ENCODE results near the gene RNU2-63P. TPM values are rescaled to one million over a fixed set of nuclear protein-coding genes. Genes with fewer than 3 reads are reported as not detected.

The RNU2-63P gene
- total and polyA plus RNA-seq, 2 donors (not counting 1 experiment from before 2014, with no cell fraction given), result 9.3 TPM; not detected in 1

DNA sequence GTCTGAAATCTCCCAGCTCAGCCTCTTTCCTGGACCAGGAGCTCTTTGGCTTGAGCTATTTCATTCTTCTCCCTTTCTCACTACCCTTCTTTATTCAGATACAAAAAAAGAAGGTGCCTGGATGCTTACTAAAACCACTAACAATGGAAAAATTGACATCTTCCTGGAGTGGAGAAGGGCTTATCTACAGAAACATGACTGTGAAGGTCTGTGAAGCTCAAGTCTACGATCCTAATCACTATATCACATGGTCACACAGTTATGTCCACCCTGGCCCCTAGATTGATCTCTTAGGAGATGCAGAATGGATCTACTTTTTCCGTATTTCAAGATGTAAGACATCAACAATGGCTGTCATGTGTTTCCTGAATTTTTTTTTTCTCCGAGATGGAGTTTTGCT is 44.9 kb upstream of the RNU2-63P start:
- DNase-seq (no peak), ATAC-seq (ENCODE audit: low read depth) (no peak)
- Mint-ChIP-seq H3K4me1 (no peaks in the 10 kb centered on the region), H3K27ac (no peak overlapping the region), H3K4me3 (no peak overlapping the region), H3K27me3 (no peaks in the 10 kb centered on the region), H3K9me3 (ENCODE audit: insufficient read depth) (no peaks in the 10 kb centered on the region)
- Histone ChIP-seq H3K9me3 (ENCODE audit: control extremely low read depth in 1 of 3, control insufficient read depth in 2 of 3, insufficient read depth in 1 of 3, low read length in 2 of 3) (no peaks in the 10 kb centered on the region), H4K20me1 (ENCODE audit: control insufficient read depth, insufficient read depth, low read length, poor library complexity, severe bottlenecking) (no peaks in the 10 kb centered on the region), H3K4me3 (ENCODE audit: control extremely low read depth in 1 of 5, extremely low read depth in 1 of 5, insufficient read depth in 1 of 5, low read depth in 2 of 5, low read length in 4 of 5) (no peak overlapping the region), H3K36me3 (replicated peaks in 1 of 2; ENCODE audit: control extremely low read depth in 1 of 2, control insufficient read depth in 1 of 2, extremely low read depth in 1 of 2, insufficient read depth in 2 of 2, low read length in 1 of 2) (no peaks in the 10 kb centered on the region), H3K9ac (ENCODE audit: low read length) (no peak overlapping the region), H3K27ac (ENCODE audit: low read length in 2 of 2) (no peak overlapping the region), H2AFZ (ENCODE audit: insufficient read depth, low read depth, low read length, poor library complexity, severe bottlenecking) (no peak overlapping the region), H3K27me3 (replicated peaks in 1 of 4; ENCODE audit: control extremely low read depth in 1 of 4, control insufficient read depth in 3 of 4, insufficient read depth in 4 of 4, low read length in 3 of 4) (no peaks in the 10 kb centered on the region), H3K4me2 (replicated peaks; ENCODE audit: low read depth, low read length, poor library complexity, severe bottlenecking) (no peak overlapping the region), H3K4me1 (ENCODE audit: control insufficient read depth in 2 of 2, insufficient read depth in 2 of 2, low read length in 2 of 2) (peaks cover 0 to under 1% of the 10 kb centered on the region in 2 donors), H3K79me2 (ENCODE audit: control insufficient read depth, insufficient read depth, low read length) (peaks cover 4% of the 10 kb centered on the region)
- ChIA-PET POLR2A (no interaction called here), CTCF (interaction anchor here (0.8 to 3.4 kb wide), 17 partner anchors 8 to 676 kb away, joined by 3 to 46 read pairs (median 5); partner anchors contain the start of gene RNU2-63P)
- intact Hi-C loops (cut with micrococcal nuclease), result loop anchor here (5.0 kb wide), 2 partner anchors 611 to 1499 kb away; partner anchors contain the start of gene CHMP3
- 100% methylated on average over 1 of the region's 3 CpGs for WGBS (ENCODE audit: insufficient coverage)
- TF ChIP-seq, protein P1, sequence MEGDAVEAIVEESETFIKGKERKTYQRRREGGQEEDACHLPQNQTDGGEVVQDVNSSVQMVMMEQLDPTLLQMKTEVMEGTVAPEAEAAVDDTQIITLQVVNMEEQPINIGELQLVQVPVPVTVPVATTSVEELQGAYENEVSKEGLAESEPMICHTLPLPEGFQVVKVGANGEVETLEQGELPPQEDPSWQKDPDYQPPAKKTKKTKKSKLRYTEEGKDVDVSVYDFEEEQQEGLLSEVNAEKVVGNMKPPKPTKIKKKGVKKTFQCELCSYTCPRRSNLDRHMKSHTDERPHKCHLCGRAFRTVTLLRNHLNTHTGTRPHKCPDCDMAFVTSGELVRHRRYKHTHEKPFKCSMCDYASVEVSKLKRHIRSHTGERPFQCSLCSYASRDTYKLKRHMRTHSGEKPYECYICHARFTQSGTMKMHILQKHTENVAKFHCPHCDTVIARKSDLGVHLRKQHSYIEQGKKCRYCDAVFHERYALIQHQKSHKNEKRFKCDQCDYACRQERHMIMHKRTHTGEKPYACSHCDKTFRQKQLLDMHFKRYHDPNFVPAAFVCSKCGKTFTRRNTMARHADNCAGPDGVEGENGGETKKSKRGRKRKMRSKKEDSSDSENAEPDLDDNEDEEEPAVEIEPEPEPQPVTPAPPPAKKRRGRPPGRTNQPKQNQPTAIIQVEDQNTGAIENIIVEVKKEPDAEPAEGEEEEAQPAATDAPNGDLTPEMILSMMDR (IDR thresholded peaks at IDR 0.05), result no peak
- no peak for TF ChIP-seq EZH2 (IDR thresholded peaks at IDR 0.05; ENCODE audit: borderline replicate concordance, insufficient read depth, low read depth, low read length, poor library complexity, severe bottlenecking)

GRCh38 chr2:88060907-88061275 is 44.5 kb upstream of the RNU2-63P start:
- POLR2A ChIA-PET, result interaction anchor here (0.6 to 1.0 kb wide), 2 partner anchors 44 to 51 kb away, joined by 3 read pairs; partner anchors contain the start of gene RNU2-63P
- Mint-ChIP-seq H3K4me3 (no peak overlapping the region), H3K9me3 (ENCODE audit: insufficient read depth) (no peaks in the 10 kb centered on the region), H3K27me3 (no peaks in the 10 kb centered on the region), H3K4me1 (peaks cover 4% of the 10 kb centered on the region), H3K27ac (no peak overlapping the region)
- H3K4me1 ChIP-seq (ENCODE audit: control insufficient read depth in 2 of 2, insufficient read depth in 2 of 2, low read length in 2 of 2), result peaks cover 4% of the 10 kb centered on the region in 2 donors
- TF ChIP-seq, protein P1 (IDR thresholded peaks at IDR 0.05), result no peak
- TF ChIP-seq EZH2 (IDR thresholded peaks at IDR 0.05; ENCODE audit: borderline replicate concordance, insufficient read depth, low read depth, low read length, poor library complexity, severe bottlenecking), result no peak
- H3K4me3 ChIP-seq (ENCODE audit: control extremely low read depth in 1 of 5, extremely low read depth in 1 of 5, insufficient read depth in 1 of 5, low read depth in 2 of 5, low read length in 4 of 5), result no peak overlapping the region
- DNase-seq (no peak), ATAC-seq (ENCODE audit: low read depth) (no peak)
- H3K4me2 ChIP-seq (replicated peaks; ENCODE audit: low read depth, low read length, poor library complexity, severe bottlenecking), result no peak overlapping the region
- no peaks in the 10 kb centered on the region for H3K9me3 ChIP-seq (ENCODE audit: control extremely low read depth in 1 of 3, control insufficient read depth in 2 of 3, insufficient read depth in 1 of 3, low read length in 2 of 3)
- no peak overlapping the region for H3K27ac ChIP-seq (ENCODE audit: low read length in 2 of 2)
- no peaks in the 10 kb centered on the region for H4K20me1 ChIP-seq (ENCODE audit: control insufficient read depth, insufficient read depth, low read length, poor library complexity, severe bottlenecking)
- no peaks in the 10 kb centered on the region for H3K36me3 ChIP-seq (replicated peaks in 1 of 2; ENCODE audit: control extremely low read depth in 1 of 2, control insufficient read depth in 1 of 2, extremely low read depth in 1 of 2, insufficient read depth in 2 of 2, low read length in 1 of 2)
- H3K9ac ChIP-seq (ENCODE audit: low read length), result no peak overlapping the region
- CTCF ChIA-PET, result interaction anchor here (0.7 to 3.4 kb wide), 22 partner anchors 8 to 677 kb away, joined by 3 to 46 read pairs (median 4); partner anchors contain the start of gene RNU2-63P
- intact Hi-C loops (cut with micrococcal nuclease), result loop anchor here (1.0 to 5.0 kb wide), 3 partner anchors 99 to 1499 kb away; partner anchors contain the start of gene CHMP3
- no peaks in the 10 kb centered on the region for H3K27me3 ChIP-seq (replicated peaks in 1 of 4; ENCODE audit: control extremely low read depth in 1 of 4, control insufficient read depth in 3 of 4, insufficient read depth in 4 of 4, low read length in 3 of 4)
- no peak overlapping the region for H2AFZ ChIP-seq (ENCODE audit: insufficient read depth, low read depth, low read length, poor library complexity, severe bottlenecking)
- H3K79me2 ChIP-seq (ENCODE audit: control insufficient read depth, insufficient read depth, low read length), result peaks cover 8% of the 10 kb centered on the region
- no CpG with 5 or more reads among the region's 2 CpGs for WGBS (ENCODE audit: insufficient coverage)
